Fibroblast of the aortic adventitia (primary cell): ENCODE measurements around the gene ANKRD18A. TPM values are rescaled to one million over a fixed set of nuclear protein-coding genes. Genes with fewer than 3 reads are reported as not detected.
"Not testable (repeated sequence)": the region's sequence is repeated elsewhere in the genome, so short reads cannot be mapped to it uniquely, and the experiment has no call there.

Experiments used
- DNase-seq: peaks from one replicate; pipeline ENCODE4 v3.0.0-alpha.2; 2010; ENCODE audit warnings: low read depth
- H3K4me3 ChIP-seq: 2 replicates; pipeline ENCODE4 v1.5.1; 2011; ENCODE audit warnings: low read depth, mild to moderate bottlenecking, control low read depth, low read length, moderate library complexity
- CTCF ChIP-seq: IDR thresholded peaks from 2 replicates; pipeline ENCODE4 v1.5.1; 2011; ENCODE audit warnings: mild to moderate bottlenecking, low read length, control low read depth, inconsistent platforms; ENCODE audit not compliant: insufficient read depth
- total RNA-seq: library from RNA; depleted of rRNA; stranded (reverse); fragments of >200 nt; gene quantifications from 2 replicates; pipeline ENCODE4 v1.2.3, GENCODE V29; 2012; ENCODE audit warnings: low replicate concordance

ANKRD18A gene
- total RNA-seq, 1 donor: 0.09 TPM

GRCh38 chr9:38629511-38629910, 9.1 kb upstream of the ANKRD18A start:
- no peak overlapping the region for H3K4me3 ChIP-seq
- no peak for DNase-seq
- TF ChIP-seq CTCF: no peak

GRCh38 chr9:38626006-38626405, 5.6 kb upstream of the ANKRD18A start:
- DNase-seq: no peak
- TF ChIP-seq CTCF: no peak

GRCh38 chr9:38622951-38623350, 2.6 kb upstream of the ANKRD18A start:
- no peak for TF ChIP-seq CTCF
- no peak overlapping the region for H3K4me3 ChIP-seq
- DNase-seq: no peak

More at GRCh38 chr9:38626006-38626405, 5.6 kb upstream of the ANKRD18A start:
- H3K4me3 ChIP-seq: no peak overlapping the region

DNA sequence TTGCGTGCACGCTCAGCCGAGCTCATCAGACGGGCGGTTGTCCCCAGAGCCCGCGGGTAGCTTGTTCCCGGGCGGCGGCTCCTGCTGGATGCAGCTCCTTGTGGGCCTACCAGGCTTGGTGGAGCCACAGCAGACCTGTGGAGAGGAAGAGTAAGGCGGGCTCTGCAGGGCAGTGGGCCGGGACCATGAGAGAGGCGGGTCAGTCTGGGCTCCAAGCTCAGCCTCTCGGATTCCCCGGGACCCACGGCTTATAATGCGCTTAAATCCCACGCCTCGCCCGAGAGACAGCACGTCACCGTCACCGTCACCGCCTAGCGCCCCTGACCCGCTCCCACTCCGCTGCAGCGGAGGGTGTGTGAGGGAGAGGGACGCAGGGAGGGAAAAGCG, 1.9 kb upstream of the ANKRD18A start:
- H3K4me3 ChIP-seq: no peak overlapping the region
- TF ChIP-seq CTCF: no peak
- no peak for DNase-seq

DNA sequence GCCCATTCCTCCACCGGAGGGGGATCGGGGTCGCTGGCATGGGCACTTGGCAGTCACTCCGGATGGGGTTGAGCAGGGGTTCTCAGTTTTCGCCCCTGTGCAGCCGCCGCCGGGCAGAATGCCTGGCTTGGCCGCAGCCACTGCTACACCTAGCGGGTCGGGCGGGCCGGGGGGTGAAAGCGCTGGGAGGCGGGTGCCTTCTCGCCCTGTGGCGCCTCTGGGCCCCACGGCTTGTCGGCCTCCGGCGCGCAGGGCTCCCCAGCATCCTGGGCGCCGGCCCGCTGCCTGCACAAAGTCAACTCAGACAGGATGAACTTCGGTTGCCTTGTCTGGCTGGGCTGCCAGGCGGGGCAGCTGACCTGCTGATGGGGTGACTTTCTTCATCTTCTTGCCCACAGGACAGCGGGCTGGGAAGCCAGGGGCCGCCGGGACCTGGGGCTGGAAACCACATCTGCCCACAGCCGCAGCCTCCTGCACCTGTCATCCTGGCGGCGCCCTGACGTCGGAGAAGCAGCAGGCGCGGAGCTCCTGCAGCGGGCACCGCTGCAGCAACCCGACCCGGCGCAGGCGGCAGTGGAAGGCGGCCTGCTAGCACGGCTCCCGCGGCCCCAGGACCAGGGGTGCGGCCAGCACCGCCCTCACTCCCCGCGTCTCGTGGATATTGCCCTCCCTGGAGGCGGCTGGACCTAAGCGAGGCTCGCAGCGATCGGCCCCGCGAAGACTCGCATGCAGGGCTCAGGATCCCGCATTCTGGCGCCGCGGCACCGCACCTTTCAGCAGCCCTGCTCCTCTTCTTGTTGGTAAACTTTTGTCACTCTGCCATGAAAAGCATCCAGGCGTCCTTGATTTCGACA, 1.3 kb upstream of the ANKRD18A start:
- no peak for TF ChIP-seq CTCF
- no peak for DNase-seq
- no peak overlapping the region for H3K4me3 ChIP-seq

GRCh38 chr9:38619556-38620447, 594 bp downstream of the ANKRD18A start:
- H3K4me3 ChIP-seq: peak overlapping the region; percentile 45
- DNase-seq: no peak
- TF ChIP-seq CTCF: no peak

DNA sequence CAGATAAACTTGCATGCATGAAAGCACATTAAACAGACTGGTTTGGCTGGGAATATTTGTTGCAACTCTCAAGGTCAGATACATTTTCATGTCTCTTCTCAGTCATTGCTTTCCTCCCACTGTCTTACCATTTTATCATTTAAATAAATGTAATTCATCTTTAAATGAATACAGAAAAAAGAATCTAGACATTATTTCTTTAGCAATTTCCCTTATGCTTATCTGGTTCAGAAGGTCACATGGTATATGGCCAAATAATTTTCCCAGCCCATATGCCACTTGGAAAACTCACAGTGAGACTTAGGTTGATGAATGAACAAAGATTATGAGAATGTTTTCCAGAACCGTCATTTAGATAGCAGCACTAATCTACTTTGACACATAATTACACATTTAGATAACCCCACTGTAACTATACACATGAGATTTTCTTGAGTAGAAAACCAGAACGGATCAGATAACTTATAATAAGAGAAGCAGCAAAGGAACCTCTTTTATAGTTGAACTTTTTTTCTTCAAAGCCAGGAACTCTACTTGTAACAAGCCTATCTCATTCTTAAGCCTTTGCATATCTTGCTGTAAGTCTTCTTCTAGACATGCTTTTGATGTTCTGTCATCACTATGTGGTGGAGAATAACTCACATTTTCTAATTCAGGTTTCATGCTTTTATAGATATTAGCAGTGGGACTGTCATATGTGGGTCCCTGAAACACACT, 22.2 kb downstream of the ANKRD18A start:
- not testable (repeated sequence) for H3K4me3 ChIP-seq, DNase-seq

GRCh38 chr9:38595117-38595516, 25.3 kb downstream of the ANKRD18A start:
- not testable (repeated sequence) for DNase-seq, H3K4me3 ChIP-seq

DNA sequence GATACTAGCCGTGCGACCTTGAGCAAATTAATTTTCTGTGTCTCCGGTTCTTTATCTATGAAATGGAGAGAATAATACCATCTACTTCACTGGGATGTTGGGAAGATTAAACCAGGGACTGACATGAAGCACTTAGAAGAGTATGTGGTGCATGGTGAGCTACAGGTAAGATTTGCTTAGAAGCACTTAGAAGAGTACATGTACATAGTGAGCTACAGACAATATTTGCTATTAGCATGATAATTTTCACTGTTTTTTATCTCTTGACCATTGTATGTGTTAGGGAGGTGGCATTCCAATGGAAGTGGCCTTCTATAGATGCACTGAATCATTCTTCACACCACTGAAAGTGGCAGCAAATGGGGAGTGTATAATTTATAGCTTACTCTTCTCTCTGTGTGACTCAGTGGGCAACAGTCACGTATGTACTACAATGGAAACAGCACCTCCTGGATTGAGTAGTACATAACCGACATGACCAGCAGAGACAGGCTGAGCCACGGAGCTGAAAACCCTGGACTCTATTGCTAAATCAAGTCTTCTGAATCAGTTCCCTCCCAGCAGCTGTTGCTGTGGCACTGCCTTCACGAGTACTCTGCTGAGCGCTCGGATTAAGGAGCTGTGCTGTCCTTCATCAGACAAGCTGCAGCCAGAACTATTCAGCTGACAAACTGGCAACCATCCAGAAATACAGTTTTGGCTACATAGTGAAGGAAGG, 28.9 kb downstream of the ANKRD18A start:
- H3K4me3 ChIP-seq, DNase-seq: not testable (repeated sequence)

- not testable (repeated sequence) for DNase-seq, H3K4me3 ChIP-seq
Measured at GRCh38 chr9:38583765-38584164, 36.6 kb downstream of the ANKRD18A start.
